Stimulated activated naive CD8-positive, alpha-beta T cell treated with anti-CD3 and anti-CD28 coated beads, Interleukin-15, amount 100 ng/mL, for 72 hours (primary cell): ENCODE data around the gene MAMSTR.

Experiments used
- ATAC-seq: fragments of 150-1000 bp; cut with Tn5 transposase; 2 replicates; pipeline ENCODE4 v1.10.0; 2021; ENCODE audit warnings: mild to moderate bottlenecking, moderate library complexity
- DNase-seq, 2 donors: peaks; one replicate each; pipeline ENCODE4 v3.0.0; 2021 to 2022
- H3K27ac Mint-ChIP-seq, 2 donors: one replicate each; pipeline ENCODE4 v1.8.0; 2022; ENCODE audit warnings: mild to moderate bottlenecking in 2 of 2, mixed read lengths in 2 of 2, moderate library complexity in 2 of 2
- H3K27me3 Mint-ChIP-seq: one replicate; pipeline ENCODE4 v1.8.0; 2022; ENCODE audit warnings: mixed read lengths
- H3K4me1 Mint-ChIP-seq: one replicate; pipeline ENCODE4 v1.8.0; 2022; ENCODE audit warnings: mild to moderate bottlenecking, mixed read lengths
- H3K4me3 Mint-ChIP-seq, 2 donors: one replicate each; pipeline ENCODE4 v1.8.0; 2022; ENCODE audit warnings: mild to moderate bottlenecking in 2 of 2, mixed read lengths in 2 of 2, moderate library complexity in 1 of 2
- H3K9me3 Mint-ChIP-seq, 2 donors: one replicate each; pipeline ENCODE4 v1.8.0; 2022; ENCODE audit warnings: mixed read lengths in 2 of 2

Gene MAMSTR

GRCh38 chr19:48670699-48671445, 48.7 kb downstream of the MAMSTR start:
- ATAC-seq (no peak), DNase-seq (no peak)
- Mint-ChIP-seq H3K4me1 (peaks cover 10% of the 10 kb centered on the region), H3K27me3 (no peaks in the 10 kb centered on the region), H3K9me3 (peaks cover 0 to 9% of the 10 kb centered on the region in 2 donors), H3K27ac (peak overlapping the region in 1 of 2 donors; percentile 60), H3K4me3 (no peak overlapping the region)

GRCh38 chr19:48669903-48670668, 49.4 kb downstream of the MAMSTR start:
- Mint-ChIP-seq H3K9me3 (peaks cover 0 to 9% of the 10 kb centered on the region in 2 donors), H3K27me3 (no peaks in the 10 kb centered on the region), H3K4me3 (peak overlapping the region in 1 of 2 donors; percentile 7), H3K4me1 (peaks cover 3% of the 10 kb centered on the region), H3K27ac (peak overlapping the region; percentile 2 to 81)
- DNase-seq (no peak), ATAC-seq (no peak)

DNA sequence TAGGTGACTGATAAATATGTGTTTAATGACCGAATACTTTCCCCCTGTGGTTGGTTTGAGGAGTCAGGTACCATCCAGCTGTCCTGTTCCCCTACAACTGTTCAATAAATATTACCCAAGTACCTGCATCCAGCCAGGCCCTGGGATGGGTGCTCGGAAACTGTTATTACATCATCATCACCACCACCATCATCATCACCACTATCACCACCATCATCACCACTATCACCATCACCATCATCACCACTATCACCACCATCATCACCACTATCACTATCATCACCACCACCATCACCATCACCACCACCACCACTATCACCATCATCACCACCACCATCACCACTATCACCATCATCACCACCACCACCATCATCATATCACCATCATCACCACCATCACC, 50.8 kb downstream of the MAMSTR start:
- DNase-seq (no peak), ATAC-seq (no peak)
- no peaks in the 10 kb centered on the region for H3K4me1 Mint-ChIP-seq
- no peaks in the 10 kb centered on the region for H3K27me3 Mint-ChIP-seq
- H3K4me3 Mint-ChIP-seq, result no peak overlapping the region
- peak overlapping the region; percentile 16 to 28 for H3K27ac Mint-ChIP-seq
- H3K9me3 Mint-ChIP-seq, result peaks cover 0 to 9% of the 10 kb centered on the region in 2 donors

- Mint-ChIP-seq H3K27ac (no peak overlapping the region), H3K27me3 (no peaks in the 10 kb centered on the region), H3K4me1 (no peaks in the 10 kb centered on the region), H3K4me3 (no peak overlapping the region), H3K9me3 (peaks cover 0 to 9% of the 10 kb centered on the region in 2 donors)
- peak; percentile 17 for ATAC-seq
- no peak for DNase-seq
These were observed 51.2 kb downstream of the MAMSTR start for GRCh38 chr19:48668332-48668731.

- no peaks in the 10 kb centered on the region for H3K27me3 Mint-ChIP-seq
- no peak overlapping the region for H3K4me3 Mint-ChIP-seq
- no peak for ATAC-seq
- H3K4me1 Mint-ChIP-seq, result peaks cover 6% of the 10 kb centered on the region
- H3K9me3 Mint-ChIP-seq, result peaks cover 0 to 9% of the 10 kb centered on the region in 2 donors
- no peak for DNase-seq
- no peak overlapping the region for H3K27ac Mint-ChIP-seq
These were observed 53.7 kb downstream of the MAMSTR start for GRCh38 chr19:48665786-48666185.

DNA sequence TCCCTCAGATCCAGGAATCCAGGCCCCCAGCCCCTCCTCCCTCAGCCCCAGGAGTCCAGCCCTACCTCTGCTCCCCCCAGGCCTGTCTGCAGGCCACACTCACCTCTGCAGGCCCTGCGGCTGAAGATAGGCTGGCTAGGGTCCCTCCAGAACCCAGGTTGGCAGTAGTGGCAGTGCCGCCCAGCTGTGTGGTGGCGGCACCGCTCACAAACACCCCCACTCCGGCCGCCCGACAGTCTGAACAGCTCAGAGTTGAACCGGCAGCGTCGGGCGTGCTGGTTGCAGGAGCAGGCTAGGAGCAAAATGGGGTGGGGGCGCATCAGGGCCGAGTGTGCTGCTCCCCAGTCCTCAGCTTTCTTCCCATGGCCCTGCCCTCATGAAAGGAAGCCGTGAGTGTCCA, 55.0 kb downstream of the MAMSTR start:
- ATAC-seq, result no peak
- Mint-ChIP-seq H3K27me3 (no peaks in the 10 kb centered on the region), H3K4me3 (no peak overlapping the region), H3K27ac (no peak overlapping the region), H3K4me1 (peaks cover 9% of the 10 kb centered on the region), H3K9me3 (peaks cover 0 to 1% of the 10 kb centered on the region in 2 donors)
- DNase-seq, result no peak

- no peak for ATAC-seq
- peaks cover 9% of the 10 kb centered on the region for H3K4me1 Mint-ChIP-seq
- no peak overlapping the region for H3K4me3 Mint-ChIP-seq
- DNase-seq, result no peak
- H3K9me3 Mint-ChIP-seq, result no peaks in the 10 kb centered on the region
- no peak overlapping the region for H3K27ac Mint-ChIP-seq
- no peaks in the 10 kb centered on the region for H3K27me3 Mint-ChIP-seq
These were observed 55.9 kb downstream of the MAMSTR start for GRCh38 chr19:48663667-48664066.
